Activated CD4-positive, CD25-positive, alpha-beta regulatory T cell treated with anti-CD3 and anti-CD28 coated beads, Interleukin-2, amount 50 U/mL, for 72 hours (primary cell): ENCODE data around the gene DUSP2.
A peak's percentile ranks its signal among the peaks of the same experiment; 100 is the strongest.

Source experiments
- DNase-seq: peaks from one replicate; pipeline ENCODE4 v3.0.0; 2021

DUSP2 gene

GRCh38 chr2:96131152-96131812 lies 14.0 kb downstream of the DUSP2 start:
- no peak for DNase-seq

DNA sequence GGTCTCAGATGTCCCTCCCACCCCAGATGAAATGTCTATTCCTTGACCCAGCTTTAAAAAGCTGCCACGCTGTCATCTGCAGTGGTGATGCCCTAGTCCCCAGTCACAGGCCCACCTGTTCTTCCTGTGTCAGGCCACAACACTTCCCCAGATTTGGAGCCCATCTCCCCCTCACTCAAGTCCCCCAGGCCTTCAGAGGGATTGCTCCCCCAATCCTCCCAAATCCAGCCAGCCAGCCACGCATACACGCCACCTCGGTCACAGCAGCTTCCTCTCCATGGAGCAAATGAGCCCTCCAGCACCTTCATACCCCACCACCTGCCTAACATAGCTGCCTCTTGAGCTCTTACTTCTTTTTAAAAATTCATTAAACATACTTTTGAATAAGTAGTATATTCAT lies 14.8 kb downstream of the DUSP2 start:
- no peak for DNase-seq

- DNase-seq = no peak
Observed at GRCh38 chr2:96129528-96130120, 15.6 kb downstream of the DUSP2 start.

- DNase-seq = no peak
Observed at GRCh38 chr2:96128456-96128855, 16.8 kb downstream of the DUSP2 start.

GRCh38 chr2:96124406-96125265 lies 20.6 kb downstream of the DUSP2 start:
- DNase-seq = no peak

DNA sequence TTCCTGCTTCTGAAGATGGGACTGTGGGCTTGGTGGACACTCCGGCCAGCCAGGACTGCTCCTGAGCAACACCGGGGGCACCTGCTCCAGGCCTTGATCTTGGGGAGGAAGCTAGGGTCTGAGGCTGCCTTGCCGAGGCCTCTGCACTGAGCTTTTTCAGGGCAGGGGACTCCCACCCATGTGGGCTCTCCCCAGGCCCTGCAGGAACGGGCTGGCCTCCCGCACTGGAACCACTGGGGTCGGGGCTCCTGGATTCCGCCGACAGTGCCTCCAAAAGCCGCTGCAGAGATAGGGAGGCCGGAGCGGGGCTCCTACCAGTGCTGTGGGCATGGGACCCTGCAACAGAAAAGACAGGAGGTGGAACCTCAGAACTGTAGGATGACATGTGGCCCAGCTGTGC lies 21.3 kb downstream of the DUSP2 start:
- no peak for DNase-seq

DNA sequence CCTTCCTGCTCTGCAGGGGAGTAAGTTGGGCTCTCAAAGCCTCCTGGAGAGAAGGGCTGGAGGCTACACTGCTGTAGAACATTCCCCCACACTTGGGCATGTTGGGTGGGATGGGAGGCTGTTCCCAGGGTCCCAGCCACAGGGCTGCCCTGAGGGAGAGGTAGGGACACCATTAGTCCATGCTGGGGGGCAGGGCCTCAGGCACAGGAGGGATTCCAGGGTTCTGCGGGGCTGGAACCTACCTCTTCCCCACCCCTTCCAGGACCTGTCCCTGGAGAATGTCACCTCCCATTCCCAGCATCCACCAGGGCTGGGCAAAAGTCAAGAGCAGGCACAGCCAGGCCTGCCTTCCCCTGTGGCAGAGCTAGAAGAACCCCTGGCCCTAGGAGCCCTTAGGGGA lies 21.9 kb downstream of the DUSP2 start:
- DNase-seq = no peak

DNA sequence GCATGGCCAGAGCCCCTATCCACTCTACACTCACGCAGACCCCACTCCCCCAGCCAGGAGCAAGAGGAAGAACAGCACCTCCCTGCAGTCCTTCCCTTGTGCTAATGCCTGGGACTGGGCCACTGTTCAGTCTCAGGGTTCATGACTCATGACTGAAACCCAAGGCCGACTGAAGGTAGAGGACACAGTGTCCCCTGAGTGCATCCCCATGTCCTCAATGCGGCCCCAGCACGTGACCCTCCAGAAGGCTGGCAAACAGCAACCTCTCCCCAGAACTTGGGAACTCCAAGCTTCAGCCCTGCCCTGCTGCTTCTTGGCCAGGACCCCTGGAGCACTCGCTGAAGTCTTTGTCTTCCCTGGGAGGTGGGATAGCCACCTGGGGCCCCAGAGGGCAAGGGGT lies 22.8 kb downstream of the DUSP2 start:
- no peak for DNase-seq

DNA sequence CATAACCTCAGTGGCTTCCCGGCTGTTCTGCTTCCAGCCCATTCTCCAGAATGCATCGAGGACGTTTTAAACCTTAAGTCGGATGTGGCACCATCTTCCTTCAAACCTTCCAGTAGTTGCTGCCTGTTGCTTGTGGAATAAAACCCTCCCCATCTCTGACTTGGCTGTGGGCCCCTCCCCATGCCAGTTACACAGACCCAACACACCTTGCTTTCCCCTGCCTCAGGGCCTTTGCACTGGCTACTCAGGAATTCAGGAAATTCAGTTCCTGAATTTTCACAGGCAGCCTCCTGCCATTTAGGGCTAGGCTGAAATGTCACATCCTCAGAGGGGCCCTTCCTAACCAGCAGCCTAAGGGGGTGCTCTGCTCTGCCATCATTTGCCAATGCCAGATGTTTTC lies 23.8 kb downstream of the DUSP2 start:
- no peak for DNase-seq

- no peak for DNase-seq
Observed at GRCh38 chr2:96120991-96121390, 24.2 kb downstream of the DUSP2 start.

DNA sequence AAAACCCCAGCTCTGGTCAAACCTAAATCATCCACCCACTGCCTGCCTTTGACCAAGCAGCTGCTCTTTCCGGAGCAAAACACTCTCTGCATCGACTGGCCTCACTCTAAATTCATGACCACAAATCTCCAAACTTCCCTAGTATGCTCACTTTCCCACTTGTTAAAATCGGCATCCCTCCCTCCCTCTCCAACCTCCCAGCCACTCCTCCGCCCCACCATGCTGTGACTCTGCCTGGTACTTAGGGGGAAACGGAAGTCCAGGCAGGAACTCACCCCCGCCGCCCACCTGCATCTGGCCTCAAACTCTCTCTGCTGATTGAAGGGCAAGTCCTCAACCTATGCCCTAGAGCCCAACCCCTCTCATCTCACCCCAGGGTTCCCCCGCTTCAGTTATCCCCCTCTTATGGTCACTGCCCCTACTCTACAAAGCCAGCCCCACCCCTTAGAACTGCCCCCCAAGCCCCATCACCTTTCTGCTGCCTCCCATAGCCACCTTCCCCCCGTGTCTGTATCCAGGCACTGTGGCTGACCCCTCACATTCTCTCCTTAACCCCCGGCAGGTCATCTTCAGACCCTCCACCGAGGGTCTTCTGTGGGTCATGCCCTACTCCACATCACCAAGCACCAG lies 25.0 kb downstream of the DUSP2 start:
- DNase-seq = no peak

- DNase-seq = no peak
Observed at GRCh38 chr2:96119389-96119751, 25.9 kb downstream of the DUSP2 start.

DNA sequence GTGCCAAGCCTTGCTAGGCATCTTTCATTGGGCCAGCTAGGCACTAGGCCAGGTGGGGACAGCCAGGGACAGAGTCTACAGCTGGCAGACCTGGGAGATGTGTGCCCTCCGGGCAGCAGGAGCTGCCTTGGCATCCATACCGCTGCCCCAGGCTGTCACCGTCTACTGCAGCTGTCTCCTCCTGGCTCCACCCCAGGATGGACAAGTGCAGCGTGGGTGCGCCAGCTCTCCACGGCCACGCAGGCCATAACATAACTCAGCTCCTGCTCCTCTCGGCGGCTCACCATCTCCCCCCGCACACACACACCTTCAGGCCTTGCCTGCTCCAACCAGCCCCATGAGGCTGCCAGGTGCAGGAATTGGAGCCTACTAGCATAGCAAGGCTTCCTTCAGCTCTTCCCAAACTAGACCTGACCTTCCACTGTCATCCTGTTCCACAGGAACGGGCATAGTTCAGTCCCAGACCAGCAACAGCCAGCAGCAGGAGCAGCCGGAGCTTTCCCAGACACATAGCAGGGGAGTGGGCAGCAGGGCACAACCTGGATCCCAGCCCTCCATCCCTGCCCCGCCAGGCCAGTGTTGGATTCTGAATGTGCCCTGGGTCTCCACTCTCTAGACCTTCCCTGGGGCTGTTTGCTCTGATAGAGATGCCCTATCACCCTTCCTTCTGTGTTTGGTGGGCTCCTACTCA lies 26.4 kb downstream of the DUSP2 start:
- no peak for DNase-seq

DNA sequence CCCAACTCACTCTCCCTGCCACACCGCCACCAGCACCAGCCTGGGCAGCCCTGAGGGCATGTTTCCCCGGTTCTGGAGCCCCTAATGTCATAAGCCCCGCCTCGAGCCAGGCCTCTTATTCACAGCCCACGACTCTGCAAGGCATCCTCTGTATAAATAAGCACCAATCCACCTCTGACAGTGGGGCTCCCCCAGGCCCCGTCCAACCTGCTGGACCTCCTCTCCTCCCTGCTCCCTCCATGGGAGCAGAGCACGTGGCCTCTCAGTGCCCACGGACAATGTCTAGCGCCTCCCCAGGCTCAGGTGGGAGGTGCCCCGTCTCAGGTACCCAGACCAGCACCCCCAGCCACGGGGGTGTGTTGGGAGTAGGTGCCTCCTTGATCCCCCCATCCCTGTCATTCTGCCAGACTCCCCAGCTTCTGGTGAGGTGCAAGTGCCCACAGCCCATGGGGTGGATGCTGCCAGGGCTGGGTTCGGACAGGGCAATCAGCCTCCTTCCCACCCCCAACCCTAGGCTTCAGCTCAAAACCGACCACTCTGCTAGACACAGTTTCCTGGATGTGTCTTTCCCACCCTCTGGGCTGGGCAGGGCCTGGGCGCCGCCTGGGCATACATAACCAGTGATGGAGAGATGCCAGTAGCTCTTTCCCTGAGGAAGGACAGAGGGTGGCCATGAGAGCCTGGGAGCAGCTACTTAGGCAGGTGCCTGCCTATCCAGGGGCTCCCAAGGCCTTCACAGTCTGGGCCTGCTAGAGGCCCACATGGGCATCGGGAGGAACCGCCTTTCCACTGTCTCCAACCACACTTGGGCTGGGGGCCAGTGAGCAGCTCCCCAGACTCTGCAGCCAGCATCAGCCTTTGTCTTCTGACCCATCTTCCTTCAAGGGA lies 27.3 kb downstream of the DUSP2 start:
- DNase-seq = no peak

DNA sequence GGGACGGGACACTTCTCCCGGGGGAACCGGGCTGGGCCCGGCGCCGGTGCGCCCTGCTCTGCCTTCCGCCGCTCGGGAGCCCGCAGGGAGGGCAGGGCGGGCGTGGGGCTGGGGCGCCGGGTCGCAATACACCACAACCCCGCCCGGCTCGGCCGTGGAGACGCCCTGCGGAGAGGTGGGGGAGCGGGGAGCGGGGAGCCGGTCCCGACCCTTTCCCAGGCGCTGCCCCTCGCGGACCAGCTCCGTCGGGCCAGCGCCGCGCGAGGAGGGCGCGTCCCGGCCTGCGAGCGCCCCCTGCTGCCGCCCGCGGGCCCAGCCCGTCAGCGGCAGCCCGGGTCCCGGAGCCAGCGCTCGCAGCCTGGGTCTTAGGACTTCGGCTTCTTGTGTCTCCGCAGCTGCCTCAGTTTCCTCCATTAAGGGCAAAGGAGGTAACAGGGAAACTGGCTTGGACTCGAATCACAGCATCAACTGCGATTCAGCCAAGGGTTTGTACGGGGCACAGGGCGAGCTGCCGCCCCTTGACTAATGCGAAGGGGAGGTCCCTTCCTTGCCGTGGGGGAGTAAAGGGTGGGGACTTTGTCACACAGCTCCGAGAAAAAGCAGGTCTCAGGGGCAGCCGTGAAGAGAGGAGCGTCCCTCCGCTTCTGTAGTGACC lies 28.2 kb downstream of the DUSP2 start:
- peak; percentile 80 for DNase-seq

DNA sequence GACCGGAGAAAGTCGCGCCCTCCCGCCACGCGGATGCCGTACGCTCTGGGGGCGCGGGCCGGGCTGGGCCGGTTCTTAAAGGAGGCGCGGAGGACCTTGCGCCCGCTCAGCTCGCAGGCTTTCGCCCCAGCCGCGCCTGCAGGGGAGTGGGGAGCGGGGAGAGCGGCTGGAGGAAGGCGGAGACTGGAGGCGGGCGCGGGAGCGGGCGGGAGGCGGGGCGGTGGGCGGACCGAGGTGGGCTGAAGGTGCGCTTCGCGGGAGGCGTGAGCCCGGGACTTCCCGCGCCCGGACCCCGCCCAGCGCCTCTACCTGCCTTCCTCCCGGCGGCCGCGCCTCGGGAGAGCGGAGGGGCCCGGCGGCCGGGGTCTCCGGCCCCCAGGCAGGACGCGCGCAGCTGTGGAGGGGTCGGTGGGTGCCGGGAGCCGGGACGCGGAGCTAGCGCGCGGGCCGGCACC lies 28.8 kb downstream of the DUSP2 start, which contains the start of gene ADRA2B:
Gene ADRA2B (minus strand): TSS at position 148 of the 455 bp plus-strand sequence. CDS start 422 bp downstream, outside the sequence.
- DNase-seq = peak; percentile 64

- DNase-seq = no peak
Observed at GRCh38 chr2:96115631-96116423, 29.4 kb downstream of the DUSP2 start.

DNA sequence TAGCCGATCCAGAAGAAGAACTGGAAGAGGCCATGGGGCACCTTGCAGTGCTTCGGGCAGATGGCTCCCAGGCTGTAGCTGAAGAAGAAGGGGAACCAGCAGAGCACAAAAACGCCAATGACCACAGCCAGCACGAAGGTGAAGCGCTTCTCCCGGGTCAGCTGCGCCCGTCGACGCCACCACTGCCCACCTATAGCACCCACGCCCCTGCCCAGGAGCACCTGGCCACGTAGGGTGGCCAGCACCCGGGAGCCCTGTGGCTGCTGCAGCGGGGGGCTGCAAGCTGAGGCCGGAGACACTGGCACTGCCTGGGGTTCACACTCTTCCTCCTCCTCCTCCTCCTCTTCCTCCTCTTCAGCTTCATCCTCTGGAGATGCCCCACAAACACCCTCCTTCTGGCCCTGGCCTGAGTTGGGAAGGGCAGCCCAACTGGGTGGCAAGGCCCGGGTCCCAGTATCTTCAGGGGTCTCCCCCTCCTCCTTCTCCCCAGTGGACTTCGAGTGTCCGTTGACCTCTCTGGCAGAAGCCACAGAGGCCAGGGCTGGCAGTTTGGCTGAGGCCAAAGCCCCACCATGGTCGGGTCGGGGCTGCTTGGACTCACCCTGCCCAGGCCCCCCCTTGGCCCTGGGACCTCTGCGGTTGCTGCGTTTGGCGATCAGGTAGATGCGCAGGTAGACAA lies 30.2 kb downstream of the DUSP2 start:
- no peak for DNase-seq

DNA sequence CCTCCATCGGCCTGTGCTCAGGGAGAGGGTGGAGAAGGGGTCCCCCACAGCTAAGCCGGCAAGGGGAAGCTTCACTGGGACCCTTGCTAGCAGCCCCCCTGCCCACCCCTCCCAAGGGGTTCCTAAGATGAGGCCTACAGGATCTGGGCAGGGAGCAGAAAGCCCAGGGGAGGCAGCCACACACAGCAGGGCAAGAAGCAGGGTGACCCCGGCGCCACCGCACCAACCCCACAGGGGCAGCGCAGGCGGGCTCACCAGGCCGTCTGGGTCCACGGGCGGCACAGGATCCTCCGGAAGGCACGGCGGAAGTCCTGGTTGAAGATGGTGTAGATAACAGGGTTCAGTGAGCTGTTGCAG lies 30.7 kb downstream of the DUSP2 start:
- no peak for DNase-seq

GRCh38 chr2:96113951-96114350 lies 31.3 kb downstream of the DUSP2 start:
- no peak for DNase-seq
